ENCODE data around the gene DDN. TPM values are rescaled to one million over a fixed set of nuclear protein-coding genes. Genes with fewer than 3 reads are reported as not detected.

The DDN gene
- total and polyA plus RNA-seq, 9 of the 15 experiments (the other 6 are each of a cell fraction or from before 2014, with no cell fraction given) = 0.03 to 3.6 (median 1.6) TPM

DNA sequence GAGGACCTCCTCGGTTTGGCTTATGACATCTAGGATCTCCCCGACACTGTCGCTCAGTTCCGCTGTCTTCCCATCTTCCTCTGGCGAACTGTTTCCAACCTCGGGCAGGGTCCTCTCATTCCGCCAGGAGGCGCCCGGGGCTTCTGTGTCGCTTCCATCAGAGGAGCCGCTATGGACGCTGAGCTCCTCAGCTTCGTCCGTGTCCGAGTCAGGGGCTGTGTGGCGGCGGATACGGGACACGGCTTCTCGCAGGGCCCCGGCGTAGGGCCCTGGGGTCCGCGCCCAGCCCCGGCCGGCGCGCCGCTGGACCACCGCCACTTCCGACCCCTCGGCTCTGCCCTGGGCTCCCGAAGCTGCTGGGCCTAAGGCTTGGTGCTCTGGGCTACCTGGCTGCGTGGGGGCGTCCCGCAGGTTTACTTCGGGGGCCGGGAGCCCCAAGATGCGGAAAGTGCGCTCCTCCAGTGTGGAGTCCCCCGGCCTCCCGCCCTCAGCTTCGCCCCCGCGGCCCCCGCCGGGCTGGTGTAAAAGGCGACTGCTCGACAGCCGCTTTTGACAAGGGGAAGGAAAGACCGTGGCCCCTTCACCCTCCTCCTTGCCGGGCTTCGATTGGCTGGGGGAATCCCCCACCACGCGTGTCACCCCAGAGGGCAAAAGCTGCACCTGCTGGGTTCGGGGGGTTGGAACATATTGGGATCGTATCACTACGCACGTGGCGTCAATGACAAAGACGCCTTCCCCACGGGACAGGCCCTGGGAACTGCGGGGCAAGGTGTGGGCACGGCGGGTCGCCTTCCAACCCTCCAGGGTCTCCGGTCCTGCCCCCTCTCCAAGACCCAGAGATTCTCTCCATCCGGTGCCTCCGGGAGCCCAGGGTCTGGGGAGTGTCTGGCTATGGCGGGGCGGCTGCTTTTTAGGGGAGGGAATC is 2.1 kb downstream of the DDN start (continued):
- TF ChIP-seq TOE1 (IDR thresholded peaks at IDR 0.05; ENCODE audit: borderline replicate concordance) (0 out of 2 replicates have a peak, but pooled peaks have one; percentile 11), TOE1 (CRISPR knock-in tag; IDR thresholded peaks at IDR 0.05; ENCODE audit: borderline replicate concordance, low read depth) (no peak), CTBP1 (IDR thresholded peaks at IDR 0.05; ENCODE audit: borderline replicate concordance) (peak; percentile 56; the same call in 1 of the 2 replicates), ZC3H4 (CRISPR knock-in tag; IDR thresholded peaks at IDR 0.05; ENCODE audit: borderline replicate concordance) (peak; percentile 30; the same call in 1 of the 2 replicates)
- TF ChIP-seq, protein P1, sequence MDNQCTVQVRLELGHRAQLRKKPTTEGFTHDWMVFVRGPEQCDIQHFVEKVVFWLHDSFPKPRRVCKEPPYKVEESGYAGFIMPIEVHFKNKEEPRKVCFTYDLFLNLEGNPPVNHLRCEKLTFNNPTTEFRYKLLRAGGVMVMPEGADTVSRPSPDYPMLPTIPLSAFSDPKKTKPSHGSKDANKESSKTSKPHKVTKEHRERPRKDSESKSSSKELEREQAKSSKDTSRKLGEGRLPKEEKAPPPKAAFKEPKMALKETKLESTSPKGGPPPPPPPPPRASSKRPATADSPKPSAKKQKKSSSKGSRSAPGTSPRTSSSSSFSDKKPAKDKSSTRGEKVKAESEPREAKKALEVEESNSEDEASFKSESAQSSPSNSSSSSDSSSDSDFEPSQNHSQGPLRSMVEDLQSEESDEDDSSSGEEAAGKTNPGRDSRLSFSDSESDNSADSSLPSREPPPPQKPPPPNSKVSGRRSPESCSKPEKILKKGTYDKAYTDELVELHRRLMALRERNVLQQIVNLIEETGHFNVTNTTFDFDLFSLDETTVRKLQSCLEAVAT (IDR thresholded peaks at IDR 0.05) = 0 out of 4 replicates have a peak, but pooled peaks of 1 of the 2 experiments have one; percentile 44

Measured in K562 (cell line).